IPS-18c (cell line): ENCODE measurements around the gene HABP4.

Source experiments
- H3K4me3 ChIP-seq: 2 replicates; pipeline ENCODE4 v1.7.0; 2013; ENCODE audit warnings: low read depth, mild to moderate bottlenecking, low read length, moderate library complexity; ENCODE audit not compliant: insufficient read depth
- H3K9me3 ChIP-seq: one replicate; pipeline ENCODE4 v1.6.1; 2013; ENCODE audit warnings: mild to moderate bottlenecking, low read length, moderate library complexity; ENCODE audit not compliant: control insufficient read depth, insufficient read depth

HABP4 gene, protein sequence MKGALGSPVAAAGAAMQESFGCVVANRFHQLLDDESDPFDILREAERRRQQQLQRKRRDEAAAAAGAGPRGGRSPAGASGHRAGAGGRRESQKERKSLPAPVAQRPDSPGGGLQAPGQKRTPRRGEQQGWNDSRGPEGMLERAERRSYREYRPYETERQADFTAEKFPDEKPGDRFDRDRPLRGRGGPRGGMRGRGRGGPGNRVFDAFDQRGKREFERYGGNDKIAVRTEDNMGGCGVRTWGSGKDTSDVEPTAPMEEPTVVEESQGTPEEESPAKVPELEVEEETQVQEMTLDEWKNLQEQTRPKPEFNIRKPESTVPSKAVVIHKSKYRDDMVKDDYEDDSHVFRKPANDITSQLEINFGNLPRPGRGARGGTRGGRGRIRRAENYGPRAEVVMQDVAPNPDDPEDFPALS

DNA sequence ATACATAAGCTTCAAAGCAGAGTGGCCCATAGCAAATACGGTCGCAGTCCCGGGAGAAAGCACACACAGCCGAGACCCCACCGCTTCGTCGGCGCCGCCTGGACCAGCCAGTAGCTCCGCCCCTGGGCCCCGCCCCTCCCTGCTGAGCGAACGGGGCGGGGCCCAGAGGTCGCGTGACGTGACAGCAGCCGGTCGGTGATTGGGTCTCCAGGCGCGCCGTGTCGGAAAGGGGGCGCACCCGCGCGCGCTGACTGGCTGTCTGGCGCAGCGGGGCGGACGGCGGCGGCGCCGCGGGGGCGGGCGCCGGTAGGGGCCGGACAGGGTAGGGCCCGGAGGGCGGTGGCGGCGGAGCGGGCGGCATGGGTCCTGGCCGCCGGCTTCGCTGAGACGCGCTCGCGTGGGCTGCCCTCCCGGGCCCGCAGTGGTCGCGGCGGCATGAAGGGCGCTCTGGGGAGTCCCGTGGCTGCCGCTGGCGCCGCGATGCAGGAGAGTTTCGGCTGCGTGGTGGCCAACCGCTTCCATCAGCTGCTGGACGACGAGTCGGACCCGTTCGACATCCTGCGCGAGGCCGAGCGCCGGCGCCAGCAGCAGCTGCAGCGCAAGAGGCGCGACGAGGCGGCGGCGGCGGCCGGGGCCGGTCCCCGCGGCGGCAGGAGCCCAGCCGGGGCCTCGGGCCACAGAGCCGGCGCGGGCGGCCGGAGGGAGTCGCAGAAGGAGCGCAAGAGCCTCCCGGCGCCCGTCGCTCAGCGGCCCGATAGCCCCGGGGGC is at the start of gene HABP4:
TSS of gene HABP4 (plus strand) at position 325 of the 768 bp plus-strand sequence. CDS start at position 436, 111 bp downstream.
- peak within 1 kb of the TSS; percentile 81 for H3K4me3 ChIP-seq
- no peaks in the 10 kb centered on the region for H3K9me3 ChIP-seq

DNA sequence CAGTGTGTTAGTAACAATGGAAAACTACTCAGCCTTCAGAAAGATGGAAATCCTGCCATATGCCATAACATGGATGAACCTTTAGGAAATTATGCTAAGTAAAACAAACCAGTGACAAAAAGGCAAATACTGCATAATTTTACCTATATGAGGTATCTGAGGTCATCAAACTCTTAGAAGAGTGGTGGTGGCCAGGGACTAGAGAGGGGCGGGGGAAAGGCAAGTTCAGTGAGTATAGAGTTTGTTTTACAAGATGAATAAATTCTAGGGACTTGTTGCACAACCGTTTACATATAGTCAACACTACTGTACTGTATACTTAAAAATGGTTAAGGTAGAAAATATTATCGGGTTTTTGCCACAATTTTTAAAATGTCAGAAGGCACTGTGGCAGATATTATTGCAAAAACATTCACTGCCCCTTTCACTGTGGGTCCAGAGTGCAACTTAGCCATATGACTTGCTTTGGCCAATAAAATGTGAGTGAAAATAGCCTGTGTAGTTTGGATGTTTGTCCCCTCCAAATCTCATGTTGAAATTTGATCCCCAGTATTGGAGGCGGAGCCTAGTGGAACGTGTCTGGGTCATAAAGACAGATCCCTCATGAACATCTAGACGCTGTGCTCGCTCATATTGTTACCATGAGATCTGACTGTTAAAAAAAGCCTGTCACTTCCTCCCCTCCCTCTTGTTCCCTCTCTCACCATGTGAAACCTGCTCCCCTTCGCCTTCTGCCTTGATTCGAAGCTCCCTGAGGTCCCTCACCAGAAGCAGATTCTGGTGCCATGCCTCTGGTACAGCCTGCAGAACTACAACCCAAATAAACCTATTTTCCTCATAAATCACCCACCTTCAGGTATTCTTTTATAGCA is 41.3 kb upstream of the HABP4 start:
- no peak overlapping the region for H3K4me3 ChIP-seq
- H3K9me3 ChIP-seq: no peaks in the 10 kb centered on the region

DNA sequence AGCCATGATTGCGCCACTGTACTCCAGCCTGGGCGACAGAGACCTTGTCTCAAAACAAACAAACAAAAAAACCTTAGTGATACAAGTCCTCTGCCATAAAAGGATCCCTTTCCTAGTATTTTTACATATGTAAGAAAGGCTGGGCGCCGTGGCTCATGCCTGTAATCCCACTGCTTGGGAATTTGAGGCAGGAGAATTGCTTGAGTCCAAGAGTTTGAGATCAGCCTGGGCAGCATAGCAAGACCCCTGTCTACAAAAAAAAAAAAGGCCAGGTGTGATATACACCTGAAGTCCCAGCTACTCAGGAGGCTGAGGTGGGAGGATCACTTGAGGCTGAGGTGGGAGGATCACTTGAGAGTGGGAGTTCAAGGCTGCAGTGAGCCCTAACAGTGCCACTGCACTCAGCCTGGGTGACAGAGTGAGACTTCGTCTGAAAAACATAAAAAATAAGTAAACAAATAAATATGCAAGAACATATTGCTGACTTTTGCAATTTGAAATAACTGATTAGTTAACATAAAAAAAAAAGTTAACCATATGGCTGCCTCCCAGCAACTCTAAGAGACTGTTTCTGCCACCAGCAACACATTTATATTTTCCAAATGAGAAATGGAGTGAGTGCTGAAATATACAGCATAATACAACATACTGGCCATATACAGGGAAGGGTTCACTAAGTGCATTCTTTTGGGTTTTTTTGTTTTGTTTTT is 38.7 kb upstream of the HABP4 start:
- Histone ChIP-seq H3K4me3 (no peak overlapping the region), H3K9me3 (no peaks in the 10 kb centered on the region)

DNA sequence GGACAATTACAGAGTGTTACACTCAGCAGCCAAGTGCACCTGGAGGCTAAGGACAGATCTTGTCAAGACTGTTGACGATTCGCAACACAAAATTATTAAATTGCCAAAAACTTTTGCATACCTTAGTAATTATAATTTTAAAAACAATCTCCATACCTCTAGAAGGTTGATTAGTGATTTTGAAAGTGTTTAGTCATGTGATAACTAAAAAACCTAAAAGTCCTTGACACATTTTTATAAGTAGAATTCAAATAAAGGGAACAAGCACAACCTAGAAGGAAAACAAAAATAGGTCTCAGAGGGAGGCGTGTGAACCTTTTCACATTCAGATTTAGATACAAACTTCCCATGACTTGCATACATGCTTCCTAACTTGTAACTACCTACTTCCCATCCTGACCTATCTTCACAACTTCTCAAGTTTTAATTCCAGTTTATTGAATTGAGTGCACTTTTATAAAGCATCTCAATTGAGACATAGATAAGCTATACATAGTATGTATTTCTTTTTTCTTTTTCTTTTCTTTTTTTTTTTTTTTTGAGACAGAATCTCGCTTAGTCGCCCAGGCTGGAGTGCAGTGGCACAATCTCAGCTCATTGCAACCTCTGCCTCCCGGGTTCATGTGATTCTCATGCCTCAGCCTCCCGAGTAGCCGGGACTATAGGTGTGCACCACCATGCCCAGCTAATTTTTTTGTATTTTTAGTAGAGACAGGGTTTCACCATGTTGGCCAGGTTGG is 37.6 kb upstream of the HABP4 start:
- Histone ChIP-seq H3K4me3 (no peak overlapping the region), H3K9me3 (no peaks in the 10 kb centered on the region)

DNA sequence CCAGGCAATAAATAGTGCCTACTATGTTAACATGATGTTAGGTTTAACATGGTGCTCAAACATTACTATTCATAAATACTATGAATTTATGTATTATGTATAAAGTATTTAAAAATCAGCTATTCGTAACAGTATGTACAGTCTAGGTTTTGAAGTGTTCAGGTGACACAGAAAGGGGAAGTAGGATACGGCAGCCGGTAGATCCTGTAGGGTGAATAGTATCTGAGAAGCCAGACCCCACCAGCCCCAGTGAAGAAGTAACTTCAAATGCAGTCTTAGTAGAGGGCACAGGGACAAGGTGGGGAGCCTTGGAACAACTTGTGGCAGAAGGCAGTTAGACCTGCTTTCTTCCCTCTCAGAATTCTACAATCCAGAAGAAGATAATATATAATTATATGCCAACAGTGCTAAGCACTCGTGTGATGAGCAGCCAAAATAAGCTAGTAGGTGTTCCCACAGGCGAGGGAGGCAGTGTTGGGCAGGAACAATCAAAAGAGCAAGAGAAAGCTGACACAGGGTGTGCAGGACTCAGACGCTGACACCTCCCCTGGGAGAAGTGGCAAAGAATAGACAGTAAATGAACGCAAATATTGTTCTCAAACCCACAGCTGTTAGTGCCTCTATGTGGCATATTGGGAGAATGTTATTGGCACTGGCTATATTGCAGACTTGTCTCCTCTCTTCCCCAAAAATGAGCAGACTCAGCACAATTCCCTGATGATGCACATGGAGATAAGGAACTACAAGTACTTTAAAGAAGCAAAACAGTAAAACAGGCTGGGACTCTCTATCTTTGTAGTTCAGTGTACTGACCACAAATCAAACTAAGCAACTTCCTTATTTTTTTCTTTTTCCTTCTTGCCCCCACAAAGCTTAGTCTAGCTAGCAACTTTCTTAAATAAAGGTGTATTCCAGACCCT is 36.4 kb upstream of the HABP4 start:
- Histone ChIP-seq H3K4me3 (no peak overlapping the region), H3K9me3 (peaks cover 3% of the 10 kb centered on the region)

DNA sequence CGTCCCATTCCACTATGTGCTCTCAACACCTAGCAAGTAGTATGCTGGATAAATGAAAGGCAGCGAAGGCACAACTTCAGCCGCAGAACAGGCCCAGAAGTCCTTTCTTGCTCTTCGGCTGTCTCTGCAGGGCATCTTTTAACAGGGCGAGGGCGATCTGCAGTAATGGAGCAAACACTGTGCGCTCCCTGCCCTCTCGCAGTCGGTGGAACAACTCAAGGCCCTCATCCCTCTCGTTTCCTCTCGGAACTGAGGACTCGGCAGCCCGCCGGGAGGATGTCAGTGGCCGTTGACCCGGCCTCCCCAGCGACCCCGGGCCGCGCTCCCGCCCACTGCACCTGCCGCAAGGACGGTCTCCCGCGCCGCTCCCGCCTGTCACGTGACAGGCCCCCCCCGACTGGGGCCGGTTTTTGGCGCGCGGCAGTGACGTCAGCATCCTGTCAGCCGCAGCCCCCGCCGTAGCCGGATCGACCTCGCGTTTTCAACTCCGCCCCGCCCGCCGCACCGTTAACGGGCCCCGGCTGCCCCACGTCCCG is 32.9 kb upstream of the HABP4 start:
- Histone ChIP-seq H3K4me3 (peak overlapping the region; percentile 68), H3K9me3 (peaks cover 3% of the 10 kb centered on the region)

DNA sequence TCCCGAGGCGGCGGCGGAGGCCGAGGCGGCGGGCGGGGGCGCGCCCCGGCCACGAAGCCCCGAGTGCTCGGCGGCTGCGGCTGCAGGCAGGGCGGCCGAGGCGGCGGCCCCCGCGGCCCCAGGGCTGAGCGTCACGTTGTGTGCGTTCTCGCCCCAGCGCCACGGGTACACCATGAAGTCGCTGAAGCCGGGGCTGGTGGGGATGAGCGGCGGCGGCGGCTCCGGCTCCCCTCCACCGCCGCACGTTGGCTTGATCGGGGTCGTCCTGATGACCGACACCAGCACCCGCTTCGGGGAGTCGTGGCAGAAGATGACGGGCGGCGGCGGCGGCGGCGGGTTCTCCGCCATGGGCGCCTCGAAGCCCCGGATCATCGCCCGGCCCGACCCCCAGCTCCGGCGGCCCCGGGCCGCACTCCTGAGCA is 32.3 kb upstream of the HABP4 start:
- Histone ChIP-seq H3K4me3 (peak overlapping the region; percentile 68), H3K9me3 (peaks cover 3% of the 10 kb centered on the region)

DNA sequence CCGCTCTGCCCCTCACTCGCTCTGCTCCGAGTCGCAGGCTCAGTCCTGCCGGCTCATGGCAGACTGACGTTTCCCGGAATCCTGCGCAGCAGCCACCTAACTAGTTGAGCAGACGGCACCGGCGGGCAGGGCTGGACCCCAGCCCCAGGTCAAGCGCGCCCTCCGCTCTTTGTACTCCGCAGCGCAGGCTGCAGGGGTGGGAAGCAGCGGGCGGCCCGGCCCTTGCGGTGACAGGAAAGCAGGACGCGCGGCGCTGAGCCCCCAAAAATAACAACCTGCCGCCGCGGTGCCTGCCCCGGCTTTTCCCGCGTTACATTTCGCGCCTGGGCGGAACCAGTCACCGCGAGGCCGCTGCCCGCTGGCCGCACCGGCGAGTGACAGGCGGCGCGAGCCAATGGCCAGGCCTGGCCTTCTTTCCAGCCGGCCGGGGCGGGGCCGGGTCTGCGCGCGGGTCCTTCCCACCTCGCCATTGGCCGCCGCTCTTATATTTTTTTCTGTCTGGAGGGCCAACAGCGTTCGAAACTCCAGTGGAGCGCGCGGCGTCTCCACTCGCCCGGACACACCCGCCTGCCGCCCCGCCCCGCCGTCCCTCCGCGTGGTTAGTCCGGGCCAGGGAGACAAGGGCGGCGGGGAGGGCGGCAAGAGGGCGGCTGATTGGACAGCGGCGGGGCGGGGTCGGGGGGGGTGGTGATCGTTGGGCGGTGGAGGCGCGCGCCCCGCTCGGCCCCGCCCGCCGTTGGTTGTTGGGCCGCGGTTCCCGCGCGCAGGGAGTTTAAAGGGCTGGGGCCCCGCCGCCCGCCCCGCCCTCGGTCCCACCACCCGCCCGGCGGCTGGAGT is 31.7 kb upstream of the HABP4 start, which contains the start of gene ZNF367:
TSS of gene ZNF367 (minus strand) at position 288 of the 837 bp plus-strand sequence. CDS start 338 bp downstream, outside the sequence.
- Histone ChIP-seq H3K9me3 (peaks cover 3% of the 10 kb centered on the region), H3K4me3 (peak within 1 kb of the TSS; percentile 68)

DNA sequence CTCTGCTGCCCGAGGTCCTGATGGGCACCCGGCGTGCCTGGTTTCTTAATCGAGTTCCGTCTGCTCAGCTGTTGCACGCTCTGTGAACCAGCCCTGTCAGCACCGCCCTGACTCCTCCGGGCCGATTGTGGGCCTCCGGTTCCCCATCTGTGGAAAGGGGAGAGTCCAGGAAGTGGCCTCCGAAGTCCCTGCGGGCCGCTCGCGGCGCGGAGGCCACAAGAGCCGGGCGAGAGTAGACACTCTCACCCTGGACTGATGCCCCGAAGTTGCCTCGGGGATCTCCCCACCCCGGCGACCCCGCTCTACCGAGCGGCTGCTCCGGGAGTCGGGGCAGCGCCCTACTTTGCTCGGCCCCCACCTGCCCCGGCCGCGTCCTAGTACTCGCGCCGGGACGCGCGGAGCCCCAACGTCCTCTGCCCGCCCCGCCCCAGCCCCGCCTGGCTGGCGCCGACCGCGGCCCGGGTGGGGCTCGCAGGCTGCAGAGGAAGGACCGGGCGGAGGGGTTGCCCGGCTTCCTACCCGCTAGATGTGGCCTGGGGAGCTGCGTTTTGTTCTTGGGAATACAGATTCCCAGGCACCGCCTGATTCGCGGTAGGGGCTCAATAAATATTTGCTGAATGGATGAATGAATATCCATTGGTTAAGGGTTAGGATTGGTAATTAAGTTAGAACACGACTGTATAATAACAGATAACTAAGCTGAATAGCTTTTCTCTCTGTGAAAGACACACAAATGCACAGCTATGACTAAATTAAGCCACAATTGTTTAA is 30.9 kb upstream of the HABP4 start:
- Histone ChIP-seq H3K4me3 (peak overlapping the region; percentile 68), H3K9me3 (peaks cover 3% of the 10 kb centered on the region)

DNA sequence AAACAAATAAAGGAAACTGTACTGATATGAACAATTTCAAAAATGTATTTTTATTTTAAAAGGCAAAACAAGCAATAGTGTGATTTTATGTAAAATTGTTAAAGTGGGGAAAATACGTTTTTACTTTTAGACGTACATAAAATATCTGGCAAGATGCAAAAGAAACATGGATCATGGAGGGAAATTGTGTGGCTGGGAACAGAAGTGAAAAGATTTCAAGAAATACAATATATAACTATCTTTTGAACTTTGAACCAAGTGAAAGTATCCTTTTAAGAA is 30.3 kb upstream of the HABP4 start:
- Histone ChIP-seq H3K9me3 (peaks cover 3% of the 10 kb centered on the region), H3K4me3 (peak overlapping the region; percentile 68; the same call in 1 of the 2 replicates)

DNA sequence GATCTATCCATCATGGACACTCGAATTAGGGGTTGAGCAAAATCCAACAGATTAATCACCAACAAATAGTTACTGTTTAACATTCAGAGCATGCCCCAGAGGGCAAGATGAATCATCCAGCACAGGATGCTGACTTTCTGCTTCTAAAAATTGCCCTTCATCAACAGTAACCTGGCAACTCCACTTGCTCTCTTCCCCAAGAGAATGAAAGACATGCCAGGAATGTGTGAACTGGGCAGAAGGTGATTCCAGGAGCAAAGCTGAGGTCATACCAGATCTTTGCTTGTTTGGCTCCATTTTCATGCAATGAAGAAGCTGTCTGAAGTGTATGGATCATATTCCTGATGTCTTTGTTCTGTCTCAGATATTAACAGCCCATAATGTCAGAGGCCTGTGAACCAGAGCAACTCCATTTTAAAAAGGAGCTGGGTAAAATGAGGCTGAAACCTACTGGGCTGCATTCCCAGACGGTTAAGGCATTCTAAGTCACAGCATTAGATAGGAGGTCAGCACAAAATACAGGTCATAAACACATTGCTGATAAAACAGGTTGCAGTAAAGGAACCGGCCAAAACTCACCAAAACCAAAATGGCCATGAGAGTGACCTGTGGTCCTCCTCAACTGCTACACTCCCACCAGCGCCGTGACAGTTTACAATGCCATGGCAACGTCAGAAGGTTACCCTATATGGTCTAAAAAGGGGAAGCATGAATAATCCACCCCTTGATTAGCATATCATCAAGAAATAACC is 29.3 kb upstream of the HABP4 start:
- peaks cover 3% of the 10 kb centered on the region for H3K9me3 ChIP-seq
- H3K4me3 ChIP-seq: no peak overlapping the region

DNA sequence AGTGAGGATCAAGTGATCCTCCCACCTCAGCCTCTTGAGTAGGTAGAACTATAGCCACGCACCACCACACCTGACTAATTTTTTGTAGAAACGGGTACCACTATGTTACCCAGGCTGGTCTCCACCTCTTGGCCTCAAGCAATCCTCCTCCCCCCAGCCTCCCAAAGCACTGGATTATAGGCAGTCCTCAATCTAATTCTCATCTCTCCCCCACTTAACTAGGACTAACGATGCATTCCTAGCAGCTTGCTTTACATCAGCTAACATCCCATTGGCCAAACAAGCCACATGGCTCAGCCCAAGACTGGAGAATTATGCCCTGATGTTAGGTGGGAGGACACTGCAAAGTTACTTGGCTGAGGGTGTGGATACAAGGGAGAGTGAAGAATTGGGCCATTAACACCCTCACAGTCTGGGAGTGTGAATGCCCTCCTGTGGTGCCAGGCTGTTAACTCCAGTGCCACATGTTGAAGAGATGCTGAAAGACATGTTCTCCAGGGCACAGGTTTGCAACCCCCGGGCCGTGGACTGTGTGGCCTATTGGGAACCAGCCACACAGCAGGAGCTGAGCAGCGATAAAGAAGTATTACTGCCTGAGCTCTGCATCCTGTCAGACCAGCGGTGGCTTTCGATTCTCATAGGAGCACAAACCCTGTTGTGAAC is 26.5 kb upstream of the HABP4 start:
- Histone ChIP-seq H3K4me3 (no peak overlapping the region), H3K9me3 (no peaks in the 10 kb centered on the region)

DNA sequence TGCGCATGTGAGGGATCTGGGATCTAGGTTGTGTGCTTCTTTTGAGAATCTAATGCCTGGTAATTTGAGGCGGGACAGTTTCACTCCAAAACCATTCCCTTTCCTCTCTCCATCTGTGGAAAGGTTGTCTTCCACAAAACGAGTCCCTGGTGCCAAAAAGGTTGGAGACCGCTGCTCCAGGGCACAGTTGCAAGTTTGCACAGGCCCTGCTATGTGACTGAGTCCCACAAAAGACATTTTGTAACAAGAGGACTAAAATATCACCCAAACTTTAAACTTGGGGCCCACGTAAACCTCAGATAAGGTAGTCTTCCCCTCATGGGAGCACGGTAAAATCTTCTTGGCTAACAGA is 26.0 kb upstream of the HABP4 start:
- no peaks in the 10 kb centered on the region for H3K9me3 ChIP-seq
- H3K4me3 ChIP-seq: no peak overlapping the region
